Right forelimb (tissue), 1 donor: ENCODE measurements around the gene EPYC.
"Not testable (repeated sequence)": the region's sequence is repeated elsewhere in the genome, so short reads cannot be mapped to it uniquely, and the experiment has no call there.

ENCODE experiments used
- DNase-seq: peaks from one replicate; pipeline ENCODE4 v3.0.0-alpha.2; 2018

EPYC gene

DNA sequence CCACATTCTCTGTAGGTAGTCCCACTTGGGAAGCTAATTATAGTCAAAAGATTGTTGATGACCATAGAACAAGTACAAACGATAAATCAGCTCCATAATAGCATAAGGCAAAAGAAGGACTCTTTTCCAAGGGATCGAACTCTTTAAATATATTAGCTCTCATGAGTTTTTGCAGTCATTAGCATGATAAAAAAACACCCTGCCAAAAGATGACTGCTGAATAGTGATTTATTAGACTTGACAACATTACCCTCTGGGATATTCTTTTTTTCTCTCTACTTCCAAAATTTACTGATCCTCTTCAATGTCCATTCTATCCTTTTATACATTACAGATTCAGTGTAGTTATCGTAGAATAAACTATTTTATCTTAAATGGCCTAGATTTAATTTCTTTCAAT is 14.2 kb downstream of the EPYC start:
- DNase-seq: no peak

DNA sequence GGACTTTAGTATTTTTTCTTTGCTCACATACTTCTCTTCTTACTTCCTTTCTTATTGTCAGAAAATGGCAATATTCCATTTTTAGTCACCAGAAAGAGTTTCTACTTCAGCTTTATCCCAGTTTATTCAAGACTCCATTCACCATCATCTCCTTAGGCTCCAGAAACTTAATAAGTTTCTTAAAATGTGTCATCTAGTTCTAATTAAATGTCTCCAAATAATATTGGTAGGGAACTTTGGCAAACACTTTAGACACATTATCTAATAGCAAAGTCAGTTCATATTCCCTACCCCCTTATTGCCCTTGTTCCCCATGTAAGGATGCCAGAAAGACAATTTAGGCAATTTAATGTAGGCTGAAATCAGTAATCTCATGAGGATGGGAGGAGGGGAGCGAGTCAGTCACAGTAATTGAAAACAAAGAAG is 15.1 kb downstream of the EPYC start:
- no peak for DNase-seq

DNA sequence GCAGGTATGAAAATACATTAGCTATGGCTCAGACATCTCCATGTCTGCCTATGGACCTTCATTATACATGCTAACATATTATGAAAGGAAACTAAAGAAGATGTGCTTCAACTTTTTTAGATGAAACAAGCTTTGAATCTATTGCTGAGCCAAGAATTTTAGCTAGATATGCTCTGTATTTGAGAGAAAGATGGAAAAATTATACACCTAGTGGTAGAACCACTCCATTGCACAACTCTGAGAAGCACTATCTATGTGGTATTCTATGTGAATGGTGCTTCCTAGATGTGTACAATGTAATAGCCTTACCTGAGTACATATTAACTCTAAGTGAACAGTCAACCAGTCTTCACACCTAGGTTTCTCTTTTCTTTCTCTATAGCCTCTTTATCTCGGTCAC is 17.3 kb downstream of the EPYC start:
- no peak for DNase-seq

DNA sequence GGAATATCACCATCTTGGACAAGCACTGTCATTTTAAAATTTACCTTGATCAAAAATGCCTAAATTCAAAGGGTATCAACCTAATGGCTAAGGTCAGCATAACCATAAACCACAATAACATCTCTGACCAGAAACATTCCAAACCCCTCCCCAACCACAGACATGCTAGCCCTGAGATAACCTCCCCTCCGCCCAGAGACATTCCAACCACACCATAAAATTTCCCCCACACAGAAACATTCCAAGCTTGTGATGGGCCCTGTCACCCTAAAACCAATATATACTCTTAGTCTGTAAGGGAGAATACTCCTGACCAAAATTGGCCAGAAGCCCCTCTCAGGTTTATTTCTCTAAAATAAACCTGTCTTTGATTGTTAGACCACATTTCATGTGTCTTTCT is 17.7 kb downstream of the EPYC start:
- DNase-seq: no peak

DNA sequence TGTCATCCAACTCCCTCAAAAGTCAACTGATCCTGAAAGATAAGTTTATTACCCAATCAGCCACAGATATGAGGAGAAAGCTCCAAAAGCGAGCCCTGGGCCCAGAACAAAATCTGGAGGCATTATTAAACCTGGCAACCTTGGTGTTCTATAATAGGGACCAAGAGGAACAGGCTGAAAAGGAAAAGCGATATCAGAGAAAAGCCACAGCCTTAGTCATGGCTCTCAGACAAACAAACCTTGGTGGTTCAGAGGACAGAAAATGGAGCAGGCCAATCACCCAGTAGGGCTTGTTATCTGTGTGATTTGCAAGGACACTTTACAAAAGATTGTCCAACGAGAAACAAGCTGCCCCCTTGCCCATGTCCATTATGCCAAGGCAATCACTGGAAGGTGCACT is 19.4 kb downstream of the EPYC start:
- not testable (repeated sequence) for DNase-seq

DNA sequence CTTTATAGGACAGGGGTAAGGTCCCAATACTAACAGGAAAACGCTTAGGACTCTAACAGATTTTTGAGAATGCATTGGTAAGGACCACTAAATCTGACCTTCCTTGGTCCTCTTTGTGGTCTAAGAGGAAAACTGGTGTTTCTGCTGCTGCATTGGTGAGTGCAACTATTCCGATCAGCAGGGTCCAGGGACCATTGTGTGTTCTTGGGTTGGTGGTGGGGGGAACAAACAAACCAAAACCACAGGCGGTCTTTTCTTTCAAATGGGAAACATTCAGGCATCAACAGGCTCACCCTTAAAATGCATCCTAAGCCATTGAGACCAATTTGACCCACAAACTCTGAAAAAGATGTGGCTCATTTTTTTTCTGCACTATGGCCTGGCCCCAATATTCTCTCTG is 20.7 kb downstream of the EPYC start:
- no peak for DNase-seq

DNA sequence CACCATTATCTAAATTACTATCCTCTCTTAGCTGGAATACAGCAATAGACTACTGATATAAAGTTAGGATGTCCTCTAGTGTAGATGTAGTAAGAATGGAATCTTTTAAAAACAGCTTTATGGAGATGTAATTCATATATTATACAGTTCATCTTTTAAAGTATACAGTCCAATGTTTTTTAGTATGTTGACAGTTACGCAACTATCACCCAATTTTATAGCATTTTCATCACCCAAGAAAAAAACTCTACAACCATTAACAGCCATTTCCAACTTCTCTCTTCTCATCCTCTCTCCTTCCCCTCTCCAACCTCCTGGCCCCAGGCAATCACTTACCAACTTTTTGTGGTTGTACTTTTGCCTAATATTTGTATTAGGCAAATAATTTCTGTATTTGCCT is 22.6 kb downstream of the EPYC start:
- no peak for DNase-seq

DNA sequence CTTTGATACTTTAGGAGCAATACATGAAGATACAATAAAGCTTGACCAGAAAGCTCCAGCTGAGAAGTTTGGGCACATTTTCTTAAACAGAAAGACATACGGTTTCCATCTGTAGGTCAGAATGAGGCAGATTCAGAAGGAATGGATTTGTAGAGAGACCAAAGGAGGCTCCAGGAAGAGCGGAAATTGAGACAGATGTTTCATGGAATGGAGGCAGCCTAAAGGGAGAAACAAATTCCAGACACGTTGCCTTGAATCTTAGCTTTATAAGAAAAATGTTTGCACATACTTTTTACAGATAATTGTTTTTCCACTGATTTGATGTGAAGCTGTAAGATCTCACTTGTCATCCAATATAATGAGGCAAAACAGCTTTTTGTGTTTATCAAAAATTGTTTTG is 24.8 kb downstream of the EPYC start:
- DNase-seq: no peak

DNA sequence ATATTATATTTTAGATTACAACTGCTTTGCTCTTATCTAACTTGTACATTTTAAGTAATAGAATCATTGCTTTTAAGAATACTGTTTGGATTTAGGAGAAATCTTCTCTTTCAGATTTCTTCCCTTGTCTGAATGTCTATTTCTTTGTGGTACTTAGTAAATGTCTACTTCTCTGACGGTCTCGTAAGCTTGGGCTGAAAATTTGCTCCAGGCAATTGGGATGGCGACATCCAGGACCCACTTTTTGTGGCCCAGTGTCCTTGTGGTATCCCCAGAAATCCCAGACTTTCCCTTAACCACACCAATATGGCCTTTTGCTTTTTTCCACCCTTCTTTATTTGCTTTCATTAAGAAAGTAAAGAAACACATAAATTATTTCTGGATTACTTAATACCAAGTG is 25.8 kb downstream of the EPYC start:
- DNase-seq: no peak

DNA sequence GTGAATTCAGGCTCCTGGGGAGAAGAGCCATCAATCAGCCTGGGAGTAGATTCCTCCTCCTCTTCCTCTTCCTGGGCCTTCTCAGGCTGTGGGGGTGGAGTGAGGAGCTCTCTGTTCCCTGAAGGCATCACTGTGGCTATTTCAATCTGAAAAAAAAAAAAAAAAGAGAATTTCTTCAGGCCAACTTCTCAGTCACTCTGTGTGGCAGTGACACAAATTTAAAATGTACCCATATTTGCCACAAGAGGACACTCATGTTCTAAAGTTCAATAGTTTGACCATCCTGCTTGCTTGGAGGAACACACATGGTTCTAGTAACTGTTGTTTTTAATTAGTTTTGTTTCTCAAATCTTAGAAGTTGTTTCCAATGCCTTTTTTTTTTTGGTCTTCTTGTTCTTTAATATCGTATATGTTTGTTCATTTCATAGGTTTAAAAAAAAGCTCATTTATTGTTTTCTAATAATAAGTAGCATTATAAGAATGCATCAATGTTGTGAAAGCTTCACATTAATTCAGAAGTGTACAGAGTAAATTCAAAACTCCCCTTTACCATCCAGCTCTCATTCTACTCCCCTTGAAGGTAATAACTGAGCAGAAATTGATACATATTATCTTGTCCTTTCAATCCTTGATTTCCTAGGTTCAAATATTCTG is 26.5 kb downstream of the EPYC start:
- no peak for DNase-seq

DNA sequence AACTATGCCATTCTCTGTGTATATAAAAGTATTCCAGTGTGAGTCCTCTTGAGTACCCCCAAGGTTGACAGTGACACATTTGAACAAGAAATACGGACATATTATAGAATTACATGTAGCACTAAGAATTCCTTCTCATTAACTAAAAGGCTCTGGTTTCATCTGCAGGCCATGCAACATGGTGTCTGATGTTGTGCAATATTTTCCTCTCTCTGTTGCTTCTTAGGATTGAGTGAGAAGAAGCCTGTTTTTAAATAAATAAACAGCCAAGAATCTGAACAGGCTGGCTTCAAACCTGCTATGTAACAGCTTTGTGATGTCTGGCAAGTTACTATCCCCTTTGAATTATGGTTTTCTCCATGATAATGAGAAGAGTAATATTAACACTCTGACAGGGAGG is 27.5 kb downstream of the EPYC start:
- DNase-seq: no peak

DNA sequence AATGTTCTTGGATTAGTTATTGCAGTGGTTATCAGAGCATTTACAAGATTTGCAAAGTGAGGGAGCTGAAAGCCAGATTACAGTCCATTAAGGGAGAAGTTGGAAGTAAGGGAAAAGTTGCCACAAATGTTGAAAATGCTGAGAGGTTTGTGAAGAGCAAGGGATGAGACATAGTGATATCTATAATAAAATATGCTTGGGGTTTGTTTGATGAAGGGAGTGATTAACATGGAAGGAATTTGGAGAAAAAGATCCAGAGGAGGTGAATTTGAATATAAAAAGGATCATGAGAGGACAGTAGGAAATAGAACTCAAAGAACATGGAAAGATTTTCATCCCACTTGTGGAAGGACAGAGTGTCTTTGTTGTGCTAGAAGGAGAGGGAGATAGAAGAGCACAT is 30.5 kb downstream of the EPYC start:
- DNase-seq: no peak

DNA sequence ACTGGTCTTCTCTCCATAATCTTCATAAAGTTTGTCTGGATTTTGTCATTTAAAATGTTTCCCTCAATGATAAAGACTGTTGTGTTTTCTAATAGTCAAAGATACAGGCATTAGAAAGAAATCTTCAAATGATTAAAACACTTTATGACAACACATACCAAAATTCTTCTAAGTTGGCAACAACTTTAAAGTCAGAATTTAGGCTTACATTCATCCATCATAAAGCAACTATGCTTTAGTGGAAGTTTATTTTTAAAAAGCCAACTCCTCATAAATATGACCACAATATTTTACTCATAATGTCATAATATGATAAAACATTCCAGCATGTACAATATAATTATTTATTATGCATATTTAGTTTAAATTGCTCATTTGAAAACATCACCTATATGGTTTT is 32.5 kb downstream of the EPYC start:
- no peak for DNase-seq

DNA sequence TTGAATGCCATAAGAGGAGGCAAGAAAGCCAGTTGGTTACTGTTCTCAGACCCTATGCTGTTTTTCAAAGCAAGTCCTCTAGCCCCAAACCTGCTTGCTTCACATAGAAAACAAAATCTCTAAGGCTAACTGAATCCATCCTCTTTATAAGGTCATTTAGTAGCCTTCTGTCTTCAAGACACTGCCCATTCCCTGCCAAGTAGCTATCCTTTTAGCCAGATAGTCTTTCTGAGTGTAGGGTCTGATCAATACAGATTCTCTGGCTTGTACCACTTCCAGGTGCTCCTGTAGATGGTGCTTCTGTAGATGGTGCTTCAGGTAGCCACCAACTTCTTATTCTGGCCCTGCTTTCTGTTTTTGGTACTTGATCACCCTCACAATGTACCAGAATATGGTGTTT is 33.9 kb downstream of the EPYC start:
- no peak for DNase-seq

DNA sequence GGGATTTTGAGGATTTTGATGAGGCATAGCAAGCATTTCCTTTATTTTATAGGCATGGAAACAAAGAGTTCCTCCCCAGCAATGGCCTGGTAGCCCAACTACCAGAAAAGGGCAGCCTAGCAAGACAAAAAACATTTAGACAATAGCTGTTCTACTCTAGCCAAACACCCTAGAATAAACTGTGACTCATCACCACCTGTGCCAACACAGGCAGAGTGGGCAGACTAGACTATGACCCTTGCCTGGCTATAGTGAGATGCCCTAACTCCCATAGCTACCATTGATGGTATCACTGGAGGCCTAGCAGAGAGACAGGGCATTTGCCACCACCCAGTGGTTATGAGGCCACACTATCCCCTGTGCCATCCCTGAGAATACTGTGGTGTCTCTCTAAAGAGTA is 34.3 kb downstream of the EPYC start:
- DNase-seq: no peak

DNA sequence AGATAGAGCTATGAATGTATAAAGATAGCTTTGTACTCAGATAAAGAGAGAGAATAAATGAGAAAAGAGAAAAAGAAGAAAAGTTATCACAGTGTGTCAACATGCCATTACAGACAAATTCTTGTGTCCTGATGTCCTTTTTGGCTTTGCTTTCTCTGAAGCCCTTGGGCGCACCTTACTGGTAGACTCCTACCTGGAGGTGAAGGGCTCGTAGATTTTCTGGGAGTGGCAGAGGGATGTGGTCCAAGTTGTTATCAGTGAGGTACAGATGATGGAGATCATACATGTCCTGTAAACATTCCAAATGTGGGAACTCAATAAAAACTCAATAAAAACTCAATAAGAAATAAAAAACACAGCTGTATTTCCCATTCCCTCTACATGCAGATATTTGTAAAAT is 34.9 kb downstream of the EPYC start:
- no peak for DNase-seq

DNA sequence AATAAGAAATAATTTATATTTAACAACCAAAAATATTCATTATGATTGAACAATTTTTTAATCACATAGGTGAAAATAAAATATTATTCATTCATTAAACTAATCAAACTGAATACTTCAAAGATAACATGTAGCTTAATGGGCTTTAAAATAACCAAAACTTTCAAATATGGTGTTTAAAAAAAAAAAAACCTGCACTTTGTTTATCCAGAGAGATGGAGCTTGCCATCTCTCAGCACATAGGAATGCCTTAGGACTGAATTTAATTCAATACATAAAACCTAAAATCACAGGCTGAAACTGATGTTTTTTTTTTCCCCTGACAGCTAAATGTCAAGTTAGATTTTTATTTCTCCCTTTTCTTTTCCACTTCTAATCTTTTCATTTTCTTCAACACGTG is 35.4 kb downstream of the EPYC start:
- DNase-seq: no peak

DNA sequence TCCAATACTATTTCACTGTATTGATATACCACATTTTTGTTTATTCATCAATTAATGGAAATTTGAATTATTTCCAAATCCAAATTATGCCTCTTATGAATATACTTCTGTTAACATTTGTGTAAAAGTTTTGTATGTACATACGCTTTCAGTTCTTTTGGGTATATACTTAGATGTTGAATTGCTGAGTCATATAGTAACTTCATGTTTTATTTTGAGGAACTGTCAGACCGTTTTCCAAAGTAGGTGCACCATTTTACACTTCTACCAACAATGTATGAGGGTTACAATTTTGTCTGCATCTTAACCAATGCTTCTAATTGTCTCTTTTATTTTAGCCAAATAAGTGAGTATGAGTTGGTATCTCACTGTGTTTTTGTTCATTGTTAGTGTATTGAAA is 39.6 kb downstream of the EPYC start:
- no peak for DNase-seq

DNA sequence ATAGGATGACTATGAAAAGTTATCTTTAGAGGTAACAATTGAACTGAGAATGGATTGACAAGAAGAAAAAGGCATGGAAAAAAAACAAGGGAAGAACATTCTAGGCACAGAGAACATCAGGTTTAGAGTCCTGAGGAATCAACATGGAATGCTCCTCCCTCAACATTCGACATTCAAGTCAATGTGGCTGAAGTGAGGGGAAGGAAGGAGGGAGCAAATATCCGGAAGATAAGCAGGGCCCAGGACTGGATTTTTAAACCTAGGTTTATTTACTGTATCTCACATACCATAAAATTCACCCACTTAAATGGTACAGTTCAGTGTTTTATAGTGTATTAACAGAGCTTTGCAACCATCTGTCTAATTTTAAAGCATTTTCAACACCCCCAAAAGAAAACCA is 40.2 kb downstream of the EPYC start:
- DNase-seq: no peak

DNA sequence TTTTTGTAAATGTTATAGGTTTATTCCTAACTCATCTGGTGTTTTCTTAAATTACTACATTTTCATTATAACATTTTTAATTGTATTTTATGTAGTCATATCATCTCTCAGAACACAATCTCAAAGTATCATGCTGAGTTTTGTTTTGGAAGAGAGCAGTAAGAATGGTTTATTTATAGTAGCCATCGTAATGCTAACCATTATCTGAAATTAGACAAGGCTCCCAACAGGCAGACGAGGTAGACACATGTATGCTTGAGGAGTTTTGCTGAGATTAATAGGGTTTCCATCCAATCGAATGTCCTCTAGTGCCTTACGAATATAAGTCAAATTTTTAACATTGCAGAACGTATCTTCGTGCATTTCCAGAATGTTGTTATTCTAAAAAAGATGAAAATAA is 40.8 kb downstream of the EPYC start:
- DNase-seq: no peak

DNA sequence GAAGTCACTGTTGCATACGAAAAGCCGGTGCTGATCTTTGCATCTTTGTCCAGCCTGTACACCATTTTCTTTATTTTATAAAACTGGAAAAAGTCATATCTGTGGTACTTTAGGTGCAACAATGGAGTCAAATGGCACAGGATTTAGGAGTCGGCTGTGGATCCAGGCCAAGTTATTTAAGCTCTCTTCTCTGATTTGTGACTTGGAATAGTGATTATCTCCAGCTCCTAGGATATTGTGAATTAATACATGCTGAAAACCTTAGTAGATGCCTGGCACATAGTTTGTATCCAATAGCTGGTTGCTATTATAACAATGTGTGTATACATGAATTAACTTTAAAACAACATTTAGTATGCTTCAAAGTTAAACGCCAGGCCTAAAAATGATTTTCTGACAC is 43.6 kb downstream of the EPYC start:
- DNase-seq: no peak

DNA sequence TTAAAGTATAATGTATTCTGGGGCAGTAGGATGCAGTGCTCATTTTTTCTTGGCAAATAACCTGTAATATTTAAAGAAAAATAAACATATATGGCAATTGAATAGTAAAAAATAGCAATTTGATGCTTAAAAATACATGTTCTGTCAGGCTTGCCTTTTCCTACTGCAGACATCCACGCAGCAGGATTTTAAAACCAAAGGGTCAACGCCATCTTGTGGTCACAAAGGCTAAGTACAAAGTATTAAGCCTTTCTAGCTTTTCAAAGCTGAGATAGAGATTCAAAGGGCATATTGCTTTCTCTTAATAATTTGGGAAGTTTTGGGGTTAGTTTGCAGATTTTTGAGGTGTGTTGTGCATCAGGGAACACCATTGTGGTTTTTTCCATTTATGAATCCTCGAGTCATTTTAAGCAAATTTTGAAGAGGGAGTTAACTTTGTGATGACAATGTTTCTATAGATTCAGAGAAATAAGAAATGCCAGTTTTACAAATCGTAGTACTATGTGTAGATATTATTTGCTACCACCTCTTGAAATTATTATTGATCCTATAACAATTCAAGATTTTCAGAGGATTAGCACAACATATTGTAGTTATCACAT is 45.1 kb downstream of the EPYC start:
- DNase-seq: no peak

DNA sequence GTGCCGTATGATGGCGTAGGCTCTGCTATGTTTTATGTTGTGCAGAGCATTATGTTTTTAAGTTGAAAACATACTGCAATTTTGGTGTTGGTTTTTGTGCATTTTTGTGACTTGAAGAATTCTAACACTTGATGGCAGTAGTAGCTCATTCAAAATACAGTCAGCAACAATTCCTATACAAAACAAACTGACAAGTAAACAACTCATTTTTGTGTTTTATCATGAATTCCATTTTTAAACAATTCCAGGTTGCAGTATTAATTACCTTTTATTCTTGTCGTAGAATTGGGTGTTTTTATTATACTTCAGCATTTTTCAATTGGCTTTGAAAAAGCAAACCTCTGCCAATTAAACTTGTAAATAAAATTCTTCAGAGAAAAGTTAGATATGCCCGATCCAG is 45.7 kb downstream of the EPYC start:
- no peak for DNase-seq

DNA sequence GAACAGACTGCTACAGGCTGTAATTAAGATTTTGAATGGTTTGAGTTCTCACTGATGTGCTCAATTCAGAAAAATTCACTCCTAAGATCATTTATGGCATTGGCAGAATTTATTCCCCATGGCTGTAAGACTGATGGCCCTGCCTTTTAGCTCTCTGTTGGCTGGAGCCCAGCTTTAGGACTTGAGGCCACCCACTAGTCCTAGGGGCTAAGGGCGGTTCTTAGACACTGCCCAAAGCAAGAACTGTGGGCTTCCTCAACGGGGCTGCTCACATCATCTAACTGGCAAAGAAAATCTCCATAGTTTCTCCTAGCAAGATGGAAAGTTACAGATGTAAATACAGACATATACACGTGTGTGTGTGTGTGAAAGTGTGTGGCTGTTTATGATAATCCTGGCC is 46.4 kb downstream of the EPYC start:
- no peak for DNase-seq

DNA sequence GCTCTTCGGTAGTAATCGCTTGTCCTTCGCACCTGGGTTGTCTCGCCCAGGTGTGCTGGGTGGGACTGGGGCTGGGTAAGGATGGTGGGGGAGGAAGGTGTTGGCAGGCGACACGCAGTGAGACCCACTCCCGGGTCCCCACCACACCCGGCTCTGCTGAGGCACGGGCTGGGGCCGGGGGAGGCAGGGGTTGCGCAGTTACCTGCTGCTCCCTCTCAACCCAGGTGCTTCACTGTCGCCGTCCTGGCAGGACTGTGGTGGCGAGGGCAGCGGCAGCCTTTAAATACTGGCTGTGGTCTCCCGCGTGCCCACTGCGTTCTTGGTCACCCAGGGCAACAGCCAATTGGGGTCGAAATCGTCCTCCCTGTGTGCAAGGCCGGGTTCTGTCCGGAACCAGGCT is 49.9 kb downstream of the EPYC start, which contains the start of gene CCER1:
Gene CCER1 (minus strand): TSS at position 256 of the 400 bp plus-strand sequence. CDS start 434 bp downstream, outside the sequence.
- DNase-seq: no peak
